ENCODE results near the gene DDX31.

DNA sequence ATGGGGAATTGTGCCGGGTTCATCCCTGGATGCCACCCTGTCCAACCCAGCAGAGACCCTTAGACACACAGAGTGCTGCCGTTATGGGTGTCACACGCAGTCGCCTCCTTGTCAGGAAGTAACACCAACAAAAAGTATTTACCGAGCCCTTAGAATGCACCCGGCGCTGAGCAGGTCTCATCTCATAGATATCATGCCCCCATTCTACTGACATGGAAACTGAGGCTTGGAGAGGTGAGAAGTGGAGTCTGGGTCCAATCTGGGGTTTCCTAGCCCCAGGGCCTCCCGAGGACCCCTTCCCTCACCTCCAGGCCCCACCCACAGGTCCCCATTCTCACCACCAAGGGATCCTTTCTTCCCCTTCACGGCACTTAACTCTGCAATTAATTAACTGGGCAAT, 124.2 kb downstream of the DDX31 start:
- TF ChIP-seq, protein P1, sequence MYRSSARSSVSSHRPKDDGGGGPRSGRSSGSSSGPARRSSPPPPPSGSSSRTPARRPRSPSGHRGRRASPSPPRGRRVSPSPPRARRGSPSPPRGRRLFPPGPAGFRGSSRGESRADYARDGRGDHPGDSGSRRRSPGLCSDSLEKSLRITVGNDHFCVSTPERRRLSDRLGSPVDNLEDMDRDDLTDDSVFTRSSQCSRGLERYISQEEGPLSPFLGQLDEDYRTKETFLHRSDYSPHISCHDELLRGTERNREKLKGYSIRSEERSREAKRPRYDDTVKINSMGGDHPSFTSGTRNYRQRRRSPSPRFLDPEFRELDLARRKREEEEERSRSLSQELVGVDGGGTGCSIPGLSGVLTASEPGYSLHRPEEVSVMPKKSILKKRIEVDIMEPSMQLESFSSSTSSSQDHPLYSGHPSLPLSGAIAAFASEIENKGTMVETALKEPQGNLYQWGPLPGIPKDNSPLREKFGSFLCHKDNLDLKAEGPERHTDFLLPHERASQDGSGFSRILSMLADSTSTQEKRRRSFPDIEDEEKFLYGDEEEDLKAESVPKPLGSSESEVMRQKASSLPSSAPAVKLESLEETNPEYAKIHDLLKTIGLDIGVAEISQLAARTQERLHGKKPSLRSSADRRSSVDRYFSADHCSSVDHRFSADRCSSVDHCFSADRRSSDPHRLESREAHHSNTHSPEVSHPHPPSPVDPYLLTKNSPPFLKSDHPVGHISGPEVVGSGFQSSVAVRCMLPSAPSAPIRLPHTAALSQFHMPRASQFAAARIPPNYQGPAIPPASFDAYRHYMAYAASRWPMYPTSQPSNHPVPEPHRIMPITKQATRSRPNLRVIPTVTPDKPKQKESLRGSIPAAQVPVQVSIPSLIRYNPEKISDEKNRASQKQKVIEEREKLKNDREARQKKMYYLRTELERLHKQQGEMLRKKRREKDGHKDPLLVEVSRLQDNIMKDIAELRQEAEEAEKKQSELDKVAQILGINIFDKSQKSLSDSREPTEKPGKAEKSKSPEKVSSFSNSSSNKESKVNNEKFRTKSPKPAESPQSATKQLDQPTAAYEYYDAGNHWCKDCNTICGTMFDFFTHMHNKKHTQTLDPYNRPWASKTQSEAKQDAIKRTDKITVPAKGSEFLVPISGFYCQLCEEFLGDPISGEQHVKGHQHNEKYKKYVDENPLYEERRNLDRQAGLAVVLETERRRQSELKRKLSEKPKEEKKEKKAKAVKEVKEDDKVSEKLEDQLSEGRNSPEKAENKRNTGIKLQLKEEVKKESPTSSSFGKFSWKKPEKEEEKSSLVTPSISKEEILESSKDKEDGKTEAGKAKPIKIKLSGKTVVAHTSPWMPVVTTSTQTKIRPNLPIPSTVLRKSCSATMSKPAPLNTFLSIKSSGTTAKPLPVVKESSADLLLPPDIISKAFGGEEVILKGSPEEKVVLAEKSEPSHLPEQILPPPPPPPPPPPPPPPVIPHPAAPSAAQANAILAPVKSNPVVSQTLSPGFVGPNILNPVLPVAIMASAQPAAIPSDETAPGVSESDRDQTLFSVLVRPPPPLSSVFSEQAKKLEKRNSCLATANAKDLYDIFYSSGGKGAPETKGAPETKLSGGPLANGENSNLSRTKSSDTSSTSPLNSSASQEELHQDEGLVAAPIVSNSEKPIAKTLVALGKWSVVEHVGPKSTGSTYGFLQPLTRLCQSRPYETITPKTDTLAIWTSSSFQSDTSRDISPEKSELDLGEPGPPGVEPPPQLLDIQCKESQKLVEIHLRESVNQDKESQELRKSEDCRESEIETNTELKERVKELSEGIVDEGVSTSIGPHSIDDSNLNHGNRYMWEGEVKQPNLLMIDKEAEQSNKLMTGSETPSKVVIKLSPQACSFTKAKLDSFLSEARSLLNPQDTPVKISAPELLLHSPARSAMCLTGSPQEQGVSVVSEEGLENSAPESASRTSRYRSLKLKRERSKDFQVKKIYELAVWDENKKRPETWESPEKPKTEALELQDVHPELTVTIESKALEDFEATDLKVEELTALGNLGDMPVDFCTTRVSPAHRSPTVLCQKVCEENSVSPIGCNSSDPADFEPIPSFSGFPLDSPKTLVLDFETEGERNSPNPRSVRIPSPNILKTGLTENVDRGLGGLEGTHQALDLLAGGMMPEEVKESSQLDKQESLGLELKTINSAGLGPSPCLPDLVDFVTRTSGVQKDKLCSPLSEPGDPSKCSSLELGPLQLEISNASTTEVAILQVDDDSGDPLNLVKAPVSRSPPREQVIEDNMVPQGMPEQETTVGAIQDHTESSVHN (IDR thresholded peaks at IDR 0.05; ENCODE audit: borderline replicate concordance in 1 of 2, low read depth in 1 of 2), result no peak
- TF ChIP-seq EZH2 (IDR thresholded peaks at IDR 0.05; ENCODE audit: borderline replicate concordance, low read depth, low read length), result no peak
- TF ChIP-seq MAZ (CRISPR knock-in tag; conservative IDR thresholded peaks at IDR 0.05 in 1 of 2, IDR thresholded peaks at IDR 0.05 in 1 of 2), result no peak
- no peak for TF ChIP-seq ZFP36 (IDR thresholded peaks at IDR 0.05; ENCODE audit: low read depth, low read length, partially characterized antibody)
- TF ChIP-seq MAFK (IDR thresholded peaks at IDR 0.05; ENCODE audit: low read length), result no peak
- no peak for TF ChIP-seq ZNF707 (CRISPR knock-in tag; conservative IDR thresholded peaks at IDR 0.05)
